CD14-positive monocyte (primary cell): Measurements from ENCODE around the gene OR6Y1. TPM values are rescaled to one million over a fixed set of nuclear protein-coding genes. Genes with fewer than 3 reads are reported as not detected.

Experiments used
- DNase-seq, 3 donors: peaks; one replicate each; pipeline ENCODE4 v3.0.0-alpha.2; 2011 to 2022
- H2AFZ ChIP-seq: 2 replicates; pipeline ENCODE4 v1.6.0; 2012; ENCODE audit warnings: mild to moderate bottlenecking, low read depth, low read length, inconsistent platforms; ENCODE audit not compliant: insufficient read depth, poor library complexity, severe bottlenecking
- H3K27ac ChIP-seq, 2 donors: 1 replicate in 1 of 2; 2 replicates in 1 of 2; pipeline ENCODE4 v1.5.1; 2012 to 2013; ENCODE audit warnings: low read length in 2 of 2, control low read depth in 1 of 2, inconsistent platforms in 1 of 2, low read depth in 1 of 2, mild to moderate bottlenecking in 1 of 2
- H3K27me3 ChIP-seq, 2 donors: one replicate each; pipeline versions ENCODE4 v1.6.0 to v1.6.1; 2011 to 2013; ENCODE audit warnings: low read length in 2 of 2; ENCODE audit not compliant: control insufficient read depth in 2 of 2, insufficient read depth in 2 of 2
- H3K36me3 ChIP-seq, 2 donors: replicated peaks in 1 of 2; 1 replicate in 1 of 2; 2 replicates in 1 of 2; pipeline versions ENCODE4 v1.5.1 to v1.6.1; 2012 to 2013; ENCODE audit warnings: low read length in 2 of 2, control low read depth in 1 of 2, inconsistent platforms in 1 of 2, mild to moderate bottlenecking in 1 of 2; ENCODE audit not compliant: insufficient read depth in 2 of 2, control insufficient read depth in 1 of 2
- H3K4me1 ChIP-seq, 2 donors: 1 replicate in 1 of 2; 2 replicates in 1 of 2; pipeline versions ENCODE4 v1.5.1 to v1.6.1; 2012 to 2013; ENCODE audit warnings: low read length in 2 of 2, control low read depth in 1 of 2, inconsistent platforms in 1 of 2, mild to moderate bottlenecking in 1 of 2, moderate library complexity in 1 of 2; ENCODE audit not compliant: insufficient read depth in 2 of 2, control insufficient read depth in 1 of 2
- H3K4me2 ChIP-seq: replicated peaks from 2 replicates; pipeline ENCODE3; 2012; ENCODE audit warnings: low read length, moderate library complexity, mild to moderate bottlenecking; ENCODE audit not compliant: poor library complexity, severe bottlenecking; ENCODE audit errors: extremely low read depth
- H3K4me3 ChIP-seq, 3 experiments: fragments of 200-600 bp in 1 of 3; sonication (generic) in 1 of 3; replicated peaks in 1 of 3; 1 replicate in 2 of 3; 2 replicates in 1 of 3; pipeline ENCODE4 v1.5.1; 2011 to 2013; ENCODE audit warnings: low read length in 3 of 3, mild to moderate bottlenecking in 3 of 3, control low read depth in 2 of 3, low read depth in 2 of 3, inconsistent platforms in 1 of 3, moderate library complexity in 1 of 3
- H3K79me2 ChIP-seq: 2 replicates; pipeline ENCODE4 v1.6.0; 2012; ENCODE audit warnings: mild to moderate bottlenecking, control low read depth, inconsistent platforms, low read length, moderate library complexity; ENCODE audit not compliant: insufficient read depth
- H3K9ac ChIP-seq: 2 replicates; pipeline ENCODE4 v1.6.0; 2017; ENCODE audit warnings: low read length, mild to moderate bottlenecking; ENCODE audit not compliant: insufficient read depth, poor library complexity, severe bottlenecking
- H3K9me3 ChIP-seq, 2 donors: replicated peaks in 1 of 2; 1 replicate in 1 of 2; 2 replicates in 1 of 2; pipeline versions ENCODE4 v1.5.1 to v1.6.1; 2012 to 2013; ENCODE audit warnings: low read length in 2 of 2, control low read depth in 1 of 2; ENCODE audit not compliant: control insufficient read depth in 1 of 2, insufficient read depth in 1 of 2
- H4K20me1 ChIP-seq: 2 replicates; pipeline ENCODE4 v1.6.0; 2012; ENCODE audit warnings: mild to moderate bottlenecking, low read length, control low read depth, moderate library complexity; ENCODE audit not compliant: insufficient read depth
- H3K27ac Mint-ChIP-seq, 7 donors: one replicate each; pipeline ENCODE4 v1.8.0; 2020; ENCODE audit warnings: mild to moderate bottlenecking in 7 of 7, mixed read lengths in 7 of 7, moderate library complexity in 6 of 7, inconsistent platforms in 2 of 7
- H3K27me3 Mint-ChIP-seq, 3 donors: one replicate each; pipeline ENCODE4 v1.8.0; 2021 to 2022; ENCODE audit warnings: low read depth in 3 of 3, mild to moderate bottlenecking in 3 of 3, mixed read lengths in 3 of 3, moderate library complexity in 3 of 3, inconsistent platforms in 1 of 3
- H3K36me3 Mint-ChIP-seq, 2 donors: one replicate each; pipeline ENCODE4 v1.8.0; 2020; ENCODE audit warnings: mixed read lengths in 2 of 2, inconsistent platforms in 1 of 2, mild to moderate bottlenecking in 1 of 2
- H3K4me1 Mint-ChIP-seq: one replicate; pipeline ENCODE4 v1.8.0; 2020; ENCODE audit warnings: mild to moderate bottlenecking, mixed read lengths
- H3K4me3 Mint-ChIP-seq, 2 donors: one replicate each; pipeline ENCODE4 v1.8.0; 2020; ENCODE audit warnings: mild to moderate bottlenecking in 2 of 2, mixed read lengths in 2 of 2, moderate library complexity in 1 of 2
- H3K9me3 Mint-ChIP-seq, 7 donors: one replicate each; pipeline ENCODE4 v1.8.0; 2020 to 2022; ENCODE audit warnings: mixed read lengths in 7 of 7, mild to moderate bottlenecking in 6 of 7, moderate library complexity in 6 of 7, inconsistent platforms in 2 of 7
- WGBS: methylation state at CpG from one replicate; pipeline ENCODE4 v1.1.5; 2013; ENCODE audit warnings: missing lambda C conversion rate; ENCODE audit not compliant: insufficient coverage; 5-methylcytosine and 5-hydroxymethylcytosine counted together
- intact Hi-C, 2 donors: fragments of 100-400 bp; cut with micrococcal nuclease; formaldehyde crosslinking; loops; one replicate each; pipeline versions ENCODE4 v1.15.0 to v1.15.1; 2023
- polyA plus RNA-seq, 3 donors: library from polyadenylated mRNA; depleted of rRNA in 1 of 3; unstranded in 2 of 3; stranded (reverse) in 1 of 3; fragments of 300-500 nt in 2 of 3; fragments of >200 nt in 1 of 3; fragmentation: Illumina TruSeq in 2 of 3; gene quantifications; 1 replicate in 2 of 3; 2 replicates in 1 of 3; pipeline ENCODE4 v1.2.3, GENCODE V29; 2012 to 2021
- TF ChIP-seq, protein P1 (sequence below): fragments of 200-600 bp; IDR thresholded peaks from one replicate; pipeline ENCODE4 v1.8.0; 2022; ENCODE audit warnings: antibody characterized with exemption, mild to moderate bottlenecking

Gene OR6Y1
- polyA plus RNA-seq, 3 donors, result not detected

DNA sequence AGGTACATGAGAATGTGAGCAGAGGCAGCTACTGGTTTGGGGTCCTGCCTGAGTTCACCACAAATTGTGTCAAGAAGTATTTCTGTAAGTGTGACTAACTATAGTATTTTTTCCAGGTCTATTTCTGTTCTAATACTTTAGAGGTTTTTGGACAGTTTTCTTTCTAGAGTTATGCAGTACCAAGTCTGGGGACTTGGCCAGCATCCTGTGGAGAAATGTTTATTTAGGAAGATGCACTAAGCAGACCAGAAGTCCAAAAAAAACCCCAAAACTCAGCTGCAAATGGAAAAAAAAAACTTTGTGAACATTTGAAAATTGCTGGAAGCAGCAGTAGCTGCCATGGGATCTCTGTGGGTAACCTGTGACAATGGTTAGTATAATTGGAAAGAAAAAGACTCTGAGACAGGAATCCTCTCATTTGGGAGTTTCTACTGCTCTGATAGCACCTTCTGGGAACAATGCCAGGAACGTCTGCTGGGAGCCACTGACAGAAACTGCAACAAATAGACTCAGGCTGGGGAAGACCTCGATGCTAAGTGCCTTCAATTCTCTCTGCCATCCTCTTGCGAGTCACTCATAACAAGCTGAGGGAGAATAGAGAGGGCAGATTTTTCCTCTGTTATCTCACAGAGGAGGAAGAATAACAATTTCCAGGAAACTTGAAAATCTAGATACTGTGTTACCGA, 44.6 kb downstream of the OR6Y1 start:
- no peaks in the 10 kb centered on the region for H3K9me3 ChIP-seq
- H3K36me3 Mint-ChIP-seq, result no peaks in the 10 kb centered on the region
- H3K9ac ChIP-seq, result no peak overlapping the region
- no peaks in the 10 kb centered on the region for H3K9me3 Mint-ChIP-seq
- H3K79me2 ChIP-seq, result no peaks in the 10 kb centered on the region
- no peaks in the 10 kb centered on the region for H3K36me3 ChIP-seq
- no peak overlapping the region for H3K4me3 Mint-ChIP-seq
- intact Hi-C loops, result no loop called here
- no peak for DNase-seq
- peaks cover 0 to 6% (median 5%) of the 10 kb centered on the region in 3 donors for H3K27me3 Mint-ChIP-seq
- H3K27ac ChIP-seq, result no peak overlapping the region
- TF ChIP-seq, protein P1, sequence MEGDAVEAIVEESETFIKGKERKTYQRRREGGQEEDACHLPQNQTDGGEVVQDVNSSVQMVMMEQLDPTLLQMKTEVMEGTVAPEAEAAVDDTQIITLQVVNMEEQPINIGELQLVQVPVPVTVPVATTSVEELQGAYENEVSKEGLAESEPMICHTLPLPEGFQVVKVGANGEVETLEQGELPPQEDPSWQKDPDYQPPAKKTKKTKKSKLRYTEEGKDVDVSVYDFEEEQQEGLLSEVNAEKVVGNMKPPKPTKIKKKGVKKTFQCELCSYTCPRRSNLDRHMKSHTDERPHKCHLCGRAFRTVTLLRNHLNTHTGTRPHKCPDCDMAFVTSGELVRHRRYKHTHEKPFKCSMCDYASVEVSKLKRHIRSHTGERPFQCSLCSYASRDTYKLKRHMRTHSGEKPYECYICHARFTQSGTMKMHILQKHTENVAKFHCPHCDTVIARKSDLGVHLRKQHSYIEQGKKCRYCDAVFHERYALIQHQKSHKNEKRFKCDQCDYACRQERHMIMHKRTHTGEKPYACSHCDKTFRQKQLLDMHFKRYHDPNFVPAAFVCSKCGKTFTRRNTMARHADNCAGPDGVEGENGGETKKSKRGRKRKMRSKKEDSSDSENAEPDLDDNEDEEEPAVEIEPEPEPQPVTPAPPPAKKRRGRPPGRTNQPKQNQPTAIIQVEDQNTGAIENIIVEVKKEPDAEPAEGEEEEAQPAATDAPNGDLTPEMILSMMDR, result no peak
- peaks cover under 1 to 4% of the 10 kb centered on the region in 2 donors for H3K27me3 ChIP-seq
- H2AFZ ChIP-seq, result no peak overlapping the region
- no peak overlapping the region for H3K4me2 ChIP-seq
- H3K4me1 Mint-ChIP-seq, result peaks cover 8% of the 10 kb centered on the region
- H3K4me1 ChIP-seq, result no peaks in the 10 kb centered on the region
- H3K27ac Mint-ChIP-seq, result no peak overlapping the region
- H4K20me1 ChIP-seq, result no peaks in the 10 kb centered on the region
- no peak overlapping the region for H3K4me3 ChIP-seq
- no CpG with 5 or more reads among the region's 4 CpGs for WGBS

DNA sequence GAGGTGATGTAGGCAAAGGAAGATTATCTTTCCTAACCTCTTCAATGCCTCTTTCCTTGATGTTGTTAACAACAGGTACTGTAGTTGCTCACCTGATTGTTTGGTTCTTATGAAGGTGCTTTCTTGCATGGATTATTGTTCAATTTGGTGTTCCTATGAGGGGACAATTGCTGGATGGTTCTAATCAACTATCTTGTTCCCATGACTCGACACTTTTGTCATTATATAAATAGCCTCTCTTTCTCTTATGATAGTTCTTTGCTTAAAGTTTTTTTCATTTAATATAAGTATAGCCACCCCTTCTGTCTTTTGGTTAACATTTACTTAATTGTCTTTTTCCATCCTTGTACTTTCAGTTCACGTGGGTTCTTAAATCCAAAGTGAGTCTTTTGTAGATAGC, 46.7 kb downstream of the OR6Y1 start:
- Histone ChIP-seq H3K4me2 (no peak overlapping the region), H3K27ac (no peak overlapping the region), H3K79me2 (no peaks in the 10 kb centered on the region), H3K9me3 (no peaks in the 10 kb centered on the region), H3K27me3 (peaks cover 2 to 4% of the 10 kb centered on the region in 2 donors), H3K9ac (no peak overlapping the region), H3K4me1 (no peaks in the 10 kb centered on the region), H2AFZ (no peak overlapping the region), H3K36me3 (no peaks in the 10 kb centered on the region), H3K4me3 (no peak overlapping the region), H4K20me1 (no peaks in the 10 kb centered on the region)
- H3K9me3 Mint-ChIP-seq, result no peaks in the 10 kb centered on the region
- H3K4me1 Mint-ChIP-seq, result peaks cover 8% of the 10 kb centered on the region
- no peaks in the 10 kb centered on the region for H3K36me3 Mint-ChIP-seq
- TF ChIP-seq, protein P1, result no peak
- no peak overlapping the region for H3K4me3 Mint-ChIP-seq
- peaks cover 0 to 10% (median 5%) of the 10 kb centered on the region in 3 donors for H3K27me3 Mint-ChIP-seq
- WGBS, result no CpG with 5 or more reads among the region's 2 CpGs
- no peak overlapping the region for H3K27ac Mint-ChIP-seq
- DNase-seq, result no peak
- intact Hi-C loops, result loop anchor here in 1 of 2 donors (2.0 kb wide), 1 partner anchor 491 kb away; no protein-coding TSS in a partner anchor
